Neural progenitor cell (in vitro differentiated cells): ENCODE measurements around the gene CELA3A. TPM values are rescaled to one million over a fixed set of nuclear protein-coding genes. Genes with fewer than 3 reads are reported as not detected.
A peak's percentile ranks its signal among the peaks of the same experiment; 100 is the strongest.
"Not testable (repeated sequence)": the region's sequence is repeated elsewhere in the genome, so short reads cannot be mapped to it uniquely, and the experiment has no call there.

Source experiments
- DNase-seq: peaks from one replicate; pipeline ENCODE4 v3.0.0-alpha.2; 2016; ENCODE audit warnings: low spot score
- H2AFZ ChIP-seq: fragments of 200-600 bp; sonication (generic); replicated peaks from 2 replicates; pipeline ENCODE4 v1.6.1; 2016; ENCODE audit warnings: antibody characterized with exemption
- H3F3A ChIP-seq: fragments of 200-600 bp; sonication (generic); 2 replicates; pipeline ENCODE4 v1.6.1; 2016; ENCODE audit warnings: antibody characterized with exemption, low read depth
- H3K27ac ChIP-seq: fragments of 200-600 bp; sonication (generic); 2 replicates; pipeline ENCODE4 v1.5.1; 2016; ENCODE audit warnings: mild to moderate bottlenecking
- H3K27me3 ChIP-seq: fragments of 200-600 bp; sonication (generic); 2 replicates; pipeline ENCODE4 v1.6.1; 2016; ENCODE audit warnings: mild to moderate bottlenecking, moderate library complexity
- H3K36me3 ChIP-seq: fragments of 200-600 bp; sonication (generic); 2 replicates; pipeline ENCODE4 v1.5.1; 2016
- H3K4me1 ChIP-seq: fragments of 200-600 bp; sonication (generic); 2 replicates; pipeline ENCODE4 v1.6.1; 2016; ENCODE audit warnings: mixed run types
- H3K4me2 ChIP-seq: fragments of 200-600 bp; sonication (generic); 2 replicates; pipeline ENCODE4 v1.6.1; 2016
- H3K4me3 ChIP-seq: fragments of 200-600 bp; sonication (generic); 2 replicates; pipeline ENCODE4 v1.5.1; 2016
- H3K79me2 ChIP-seq: fragments of 200-600 bp; sonication (generic); 2 replicates; pipeline ENCODE4 v1.6.1; 2016; ENCODE audit warnings: low read depth
- H3K9ac ChIP-seq: fragments of 200-600 bp; sonication (generic); 2 replicates; pipeline ENCODE4 v1.6.1; 2016
- H3K9me3 ChIP-seq: fragments of 200-600 bp; sonication (generic); 2 replicates; pipeline ENCODE4 v1.5.1; 2016; ENCODE audit warnings: low read depth
- H4K20me1 ChIP-seq: fragments of 200-600 bp; sonication (generic); 2 replicates; pipeline ENCODE4 v1.6.1; 2016; ENCODE audit warnings: low read depth
- H3K27ac Mint-ChIP-seq: 3 replicates; pipeline ENCODE4 v1.8.0; 2021; ENCODE audit warnings: mixed read lengths
- H3K27me3 Mint-ChIP-seq: 2 replicates; pipeline ENCODE4 v1.8.0; 2022; ENCODE audit warnings: low read depth, mild to moderate bottlenecking, inconsistent platforms, moderate library complexity, mixed read lengths; ENCODE audit not compliant: insufficient read depth
- H3K36me3 Mint-ChIP-seq: 3 replicates; pipeline ENCODE4 v1.8.0; 2021; ENCODE audit warnings: mixed read lengths
- H3K4me1 Mint-ChIP-seq: 3 replicates; pipeline ENCODE4 v1.8.0; 2021; ENCODE audit warnings: mixed read lengths
- H3K4me3 Mint-ChIP-seq: 3 replicates; pipeline ENCODE4 v1.8.0; 2021; ENCODE audit warnings: mild to moderate bottlenecking, moderate library complexity, mixed read lengths
- H3K9me3 Mint-ChIP-seq: 3 replicates; pipeline ENCODE4 v1.8.0; 2020; ENCODE audit warnings: mixed read lengths
- CTCF ChIP-seq: fragments of 200-600 bp; sonication (generic); IDR thresholded peaks from 2 replicates; pipeline ENCODE4 v1.5.1; 2017; ENCODE audit warnings: antibody characterized with exemption, mild to moderate bottlenecking
- EZH2 ChIP-seq: fragments of 200-600 bp; sonication (generic); IDR thresholded peaks from 2 replicates; pipeline ENCODE4 v1.6.1; 2017; ENCODE audit warnings: antibody characterized with exemption, mild to moderate bottlenecking, moderate library complexity
- EZH2phosphoT487 ChIP-seq: fragments of 200-600 bp; sonication (generic); IDR thresholded peaks from 2 replicates; pipeline ENCODE4 v1.6.1; 2017; ENCODE audit warnings: antibody characterized with exemption
- total RNA-seq: library from RNA; depleted of rRNA; stranded (reverse); fragments of >200 nt; gene quantifications from 2 replicates; pipeline ENCODE4 v1.2.3, GENCODE V29; 2015; ENCODE audit warnings: low replicate concordance

The CELA3A gene
- total RNA-seq, 1 donor from 2014 or later = not detected

DNA sequence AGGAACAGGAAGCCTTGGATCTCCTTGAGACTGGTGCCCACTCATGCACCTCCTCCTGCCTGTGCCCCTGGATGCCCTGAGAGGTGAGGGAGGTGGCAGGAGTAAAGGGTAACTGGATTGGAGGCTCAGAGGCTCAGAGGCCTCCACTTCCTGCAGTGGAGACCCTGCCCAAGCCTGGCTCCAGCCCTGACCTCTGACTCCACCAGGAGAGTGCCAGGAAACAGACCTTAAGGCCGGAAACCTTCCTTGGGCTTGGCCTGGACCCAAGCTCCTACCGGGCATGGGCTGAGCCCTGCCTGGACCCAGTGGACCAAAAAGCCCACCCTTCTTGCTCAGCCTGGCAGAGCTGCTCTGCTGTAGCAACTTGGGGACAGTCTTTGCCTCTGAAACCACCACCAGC lies 39.7 kb upstream of the CELA3A start:
- no peak overlapping the region for H3K27ac Mint-ChIP-seq

GRCh38 chr1:21963477-21964217 lies 37.8 kb upstream of the CELA3A start:
- Mint-ChIP-seq H3K36me3 (no peaks in the 10 kb centered on the region), H3K27me3 (peaks cover 3% of the 10 kb centered on the region), H3K4me3 (no peak overlapping the region), H3K27ac (no peak overlapping the region), H3K9me3 (no peaks in the 10 kb centered on the region), H3K4me1 (peaks cover 15% of the 10 kb centered on the region)
- TF ChIP-seq CTCF (peak; percentile 91), EZH2 (no peak)
- H3K36me3 ChIP-seq = no peaks in the 10 kb centered on the region
- no peaks in the 10 kb centered on the region for H4K20me1 ChIP-seq
- H3K4me2 ChIP-seq = no peak overlapping the region
- peak overlapping the region; percentile 92 for H2AFZ ChIP-seq
- no peaks in the 10 kb centered on the region for H3K9me3 ChIP-seq
- H3F3A ChIP-seq = no peaks in the 10 kb centered on the region
- H3K4me3 ChIP-seq = no peak overlapping the region
- no peak overlapping the region for H3K27ac ChIP-seq
- H3K4me1 ChIP-seq = no peaks in the 10 kb centered on the region
- no peaks in the 10 kb centered on the region for H3K27me3 ChIP-seq
- H3K9ac ChIP-seq = no peak overlapping the region
- H3K79me2 ChIP-seq = no peaks in the 10 kb centered on the region
- DNase-seq = peak; percentile 77

More for the DNA sequence above, 39.7 kb upstream of the CELA3A start:
- Histone ChIP-seq H3K27me3 (no peaks in the 10 kb centered on the region), H3K9me3 (no peaks in the 10 kb centered on the region), H3K36me3 (no peaks in the 10 kb centered on the region), H3K4me3 (no peak overlapping the region), H3K4me1 (no peaks in the 10 kb centered on the region), H3F3A (no peaks in the 10 kb centered on the region), H2AFZ (no peak overlapping the region), H3K4me2 (no peak overlapping the region), H3K9ac (no peak overlapping the region), H4K20me1 (no peaks in the 10 kb centered on the region), H3K27ac (no peak overlapping the region), H3K79me2 (no peaks in the 10 kb centered on the region)
- H3K4me1 Mint-ChIP-seq = peaks cover 28% of the 10 kb centered on the region
- no peaks in the 10 kb centered on the region for H3K9me3 Mint-ChIP-seq
- TF ChIP-seq EZH2phosphoT487 = no peak
- no peak for TF ChIP-seq EZH2
- TF ChIP-seq CTCF = no peak
- DNase-seq = no peak
- no peaks in the 10 kb centered on the region for H3K36me3 Mint-ChIP-seq
- peaks cover 1% of the 10 kb centered on the region for H3K27me3 Mint-ChIP-seq
- no peak overlapping the region for H3K4me3 Mint-ChIP-seq

- Histone ChIP-seq H3K27ac (no peak overlapping the region), H3K4me3 (no peak overlapping the region), H3K4me1 (no peaks in the 10 kb centered on the region), H3K9me3 (no peaks in the 10 kb centered on the region), H3F3A (no peaks in the 10 kb centered on the region), H2AFZ (no peak overlapping the region), H3K36me3 (no peaks in the 10 kb centered on the region), H4K20me1 (no peaks in the 10 kb centered on the region), H3K27me3 (no peaks in the 10 kb centered on the region), H3K9ac (no peak overlapping the region), H3K4me2 (no peak overlapping the region), H3K79me2 (no peaks in the 10 kb centered on the region)
- Mint-ChIP-seq H3K36me3 (no peaks in the 10 kb centered on the region), H3K27me3 (peaks cover 7% of the 10 kb centered on the region), H3K4me1 (peaks cover 18% of the 10 kb centered on the region), H3K9me3 (no peaks in the 10 kb centered on the region), H3K4me3 (no peak overlapping the region), H3K27ac (no peak overlapping the region)
- no peak for DNase-seq
- TF ChIP-seq CTCF (no peak), EZH2phosphoT487 (no peak), EZH2 (no peak)
Measured at GRCh38 chr1:21966247-21967000, 35.0 kb upstream of the CELA3A start.

DNA sequence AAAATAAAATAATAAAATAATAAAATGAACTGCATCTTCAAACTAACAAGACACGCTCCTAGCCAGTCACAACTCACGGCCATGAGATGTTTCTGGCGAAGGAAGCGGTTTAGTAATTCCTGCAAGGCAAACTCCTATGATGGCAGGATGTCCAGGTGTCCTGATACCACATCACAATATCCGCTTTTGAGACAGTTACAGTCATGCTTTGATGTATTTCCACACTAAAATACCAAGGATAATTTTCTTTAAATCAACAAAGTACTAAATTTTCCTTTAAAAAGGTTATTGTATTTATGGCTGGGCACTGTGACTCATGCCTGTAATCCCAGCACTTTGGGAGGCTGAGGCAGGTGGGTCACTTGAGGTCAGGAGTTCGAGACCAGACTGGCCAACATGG lies 34.2 kb upstream of the CELA3A start:
- not testable (repeated sequence) for DNase-seq, H3K4me2 ChIP-seq, H3K9ac ChIP-seq, H3K4me3 Mint-ChIP-seq, H3K27ac ChIP-seq, H3K4me3 ChIP-seq, H3K9me3 Mint-ChIP-seq, H4K20me1 ChIP-seq, H3K36me3 Mint-ChIP-seq, H3K4me1 ChIP-seq, H3K9me3 ChIP-seq, H3K36me3 ChIP-seq, H2AFZ ChIP-seq, H3K27ac Mint-ChIP-seq, H3K27me3 ChIP-seq, H3K79me2 ChIP-seq, H3F3A ChIP-seq, H3K27me3 Mint-ChIP-seq
- peaks cover 16% of the 10 kb centered on the region for H3K4me1 Mint-ChIP-seq

DNA sequence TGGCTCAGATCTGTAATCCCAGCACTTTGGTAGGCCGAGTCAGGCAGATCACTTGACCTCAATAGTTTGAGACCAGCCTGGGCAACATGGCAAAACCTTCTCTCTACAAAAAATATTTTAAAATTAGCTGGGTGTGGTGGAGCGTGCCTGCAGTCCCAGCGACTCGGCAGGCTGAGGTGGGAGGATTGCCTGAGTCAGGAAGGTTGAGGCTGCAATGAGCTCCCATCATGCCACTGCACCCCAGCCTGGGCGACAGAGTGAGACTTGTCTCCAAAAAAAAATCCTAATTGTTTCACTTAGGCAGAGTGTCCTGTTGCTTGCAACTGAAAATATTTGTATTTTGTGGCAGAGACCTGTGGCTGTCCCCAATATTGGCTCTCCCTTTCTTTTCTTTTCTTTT lies 32.4 kb upstream of the CELA3A start:
- H4K20me1 ChIP-seq, H3K27ac Mint-ChIP-seq, H3K27ac ChIP-seq, H3K9me3 ChIP-seq, H3K4me1 Mint-ChIP-seq, H3K4me1 ChIP-seq, H2AFZ ChIP-seq, DNase-seq, H3K4me3 ChIP-seq, H3K27me3 Mint-ChIP-seq, H3K4me2 ChIP-seq, H3K79me2 ChIP-seq, H3K9me3 Mint-ChIP-seq, H3K36me3 Mint-ChIP-seq, H3K36me3 ChIP-seq, H3K27me3 ChIP-seq, H3K9ac ChIP-seq, H3F3A ChIP-seq, H3K4me3 Mint-ChIP-seq: not testable (repeated sequence)
